Lower leg skin (tissue), 3 donors: ENCODE measurements around the gene ADA.

Experiments used
- POLR2A ChIP-seq, 2 donors: fragments of 450-650 bp; IDR thresholded peaks; one replicate each; pipeline ENCODE4 v1.6.1; 2016 to 2017; ENCODE audit warnings: antibody characterized with exemption in 2 of 2, mild to moderate bottlenecking in 1 of 2, moderate library complexity in 1 of 2
- TF ChIP-seq, protein P1 (sequence below), 3 donors: fragments of 450-650 bp; IDR thresholded peaks; one replicate each; pipeline ENCODE4 v1.5.1; 2016; ENCODE audit warnings: antibody characterized with exemption in 3 of 3, mild to moderate bottlenecking in 3 of 3, moderate library complexity in 2 of 3

DNA sequence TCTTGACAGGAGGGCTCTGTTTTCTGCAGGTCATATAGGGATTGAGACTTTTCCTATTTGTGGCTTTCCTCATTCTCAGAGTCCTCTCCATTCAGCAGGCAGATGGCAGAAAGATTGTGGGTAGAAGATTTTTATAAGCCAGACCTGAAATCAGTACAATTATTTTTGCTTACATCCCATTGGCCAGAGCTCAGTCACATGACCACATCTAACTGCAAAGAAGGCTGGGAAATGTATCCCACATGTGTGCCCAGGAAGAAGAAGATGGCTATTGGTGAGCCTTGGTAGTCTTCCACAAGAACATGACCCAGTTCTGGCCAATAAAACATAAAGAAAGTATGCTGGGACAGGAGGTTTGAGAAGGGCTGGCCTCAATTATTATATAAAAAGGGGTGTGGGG lies 42.1 kb upstream of the ADA start:
- TF ChIP-seq, protein P1, sequence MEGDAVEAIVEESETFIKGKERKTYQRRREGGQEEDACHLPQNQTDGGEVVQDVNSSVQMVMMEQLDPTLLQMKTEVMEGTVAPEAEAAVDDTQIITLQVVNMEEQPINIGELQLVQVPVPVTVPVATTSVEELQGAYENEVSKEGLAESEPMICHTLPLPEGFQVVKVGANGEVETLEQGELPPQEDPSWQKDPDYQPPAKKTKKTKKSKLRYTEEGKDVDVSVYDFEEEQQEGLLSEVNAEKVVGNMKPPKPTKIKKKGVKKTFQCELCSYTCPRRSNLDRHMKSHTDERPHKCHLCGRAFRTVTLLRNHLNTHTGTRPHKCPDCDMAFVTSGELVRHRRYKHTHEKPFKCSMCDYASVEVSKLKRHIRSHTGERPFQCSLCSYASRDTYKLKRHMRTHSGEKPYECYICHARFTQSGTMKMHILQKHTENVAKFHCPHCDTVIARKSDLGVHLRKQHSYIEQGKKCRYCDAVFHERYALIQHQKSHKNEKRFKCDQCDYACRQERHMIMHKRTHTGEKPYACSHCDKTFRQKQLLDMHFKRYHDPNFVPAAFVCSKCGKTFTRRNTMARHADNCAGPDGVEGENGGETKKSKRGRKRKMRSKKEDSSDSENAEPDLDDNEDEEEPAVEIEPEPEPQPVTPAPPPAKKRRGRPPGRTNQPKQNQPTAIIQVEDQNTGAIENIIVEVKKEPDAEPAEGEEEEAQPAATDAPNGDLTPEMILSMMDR (IDR thresholded peaks at IDR 0.05), result no peak
- no peak for TF ChIP-seq POLR2A (IDR thresholded peaks at IDR 0.05)
